Osteoblast (primary cell): Measurements from ENCODE around the gene AP3S1. TPM values are rescaled to one million over a fixed set of nuclear protein-coding genes. Genes with fewer than 3 reads are reported as not detected.

Experiments used
- DNase-seq: peaks from one replicate; pipeline ENCODE4 v3.0.0; 2011; ENCODE audit warnings: low spot score, mixed read lengths; ENCODE audit not compliant: insufficient read length; ENCODE audit errors: missing footprints
- H2AFZ ChIP-seq: 2 replicates; pipeline ENCODE4 v1.6.0; 2011; ENCODE audit warnings: mild to moderate bottlenecking, low read length
- H3K27ac ChIP-seq: 2 replicates; pipeline ENCODE4 v1.5.1; 2011; ENCODE audit warnings: mild to moderate bottlenecking, low read depth, low read length, moderate library complexity
- H3K27me3 ChIP-seq: 2 replicates; pipeline ENCODE4 v1.6.0; 2012; ENCODE audit warnings: mild to moderate bottlenecking, control low read depth, inconsistent platforms, low read length, moderate library complexity; ENCODE audit not compliant: insufficient read depth
- H3K36me3 ChIP-seq: 2 replicates; pipeline ENCODE4 v1.5.1; 2011; ENCODE audit warnings: mild to moderate bottlenecking, low read length, control low read depth, moderate library complexity; ENCODE audit not compliant: insufficient read depth
- H3K4me1 ChIP-seq: 2 replicates; pipeline ENCODE4 v1.5.1; 2011; ENCODE audit warnings: mild to moderate bottlenecking, low read length, control low read depth, moderate library complexity; ENCODE audit not compliant: insufficient read depth
- H3K4me2 ChIP-seq: 2 replicates; pipeline ENCODE4 v1.6.0; 2011; ENCODE audit warnings: mild to moderate bottlenecking, low read length; ENCODE audit not compliant: insufficient read depth
- H3K4me3 ChIP-seq: fragments of 200-600 bp; sonication (generic); 3 replicates; pipeline ENCODE4 v1.5.1; 2012; ENCODE audit warnings: mild to moderate bottlenecking, low read length, inconsistent platforms; ENCODE audit not compliant: insufficient read depth
- H3K79me2 ChIP-seq: 2 replicates; pipeline ENCODE4 v1.6.0; 2012; ENCODE audit warnings: mild to moderate bottlenecking, low read length, control low read depth, inconsistent platforms; ENCODE audit not compliant: insufficient read depth
- H3K9me3 ChIP-seq: 2 replicates; pipeline ENCODE4 v1.5.1; 2011; ENCODE audit warnings: low read depth, low read length, control low read depth
- H4K20me1 ChIP-seq: 2 replicates; pipeline ENCODE4 v1.6.0; 2012; ENCODE audit warnings: mild to moderate bottlenecking, low read length, control low read depth; ENCODE audit not compliant: insufficient read depth
- total RNA-seq: library from RNA; depleted of rRNA; stranded (reverse); fragments of >200 nt; gene quantifications from 2 replicates; pipeline ENCODE4 v1.2.3, GENCODE V29; 2012
- TF ChIP-seq, protein P1 (sequence below): IDR thresholded peaks from 2 replicates; pipeline ENCODE4 v1.5.1; 2011; ENCODE audit warnings: mild to moderate bottlenecking, low read depth, low read length, moderate library complexity; ENCODE audit errors: extremely low read depth

Gene AP3S1
- total RNA-seq, 1 donor, result 109 TPM

DNA sequence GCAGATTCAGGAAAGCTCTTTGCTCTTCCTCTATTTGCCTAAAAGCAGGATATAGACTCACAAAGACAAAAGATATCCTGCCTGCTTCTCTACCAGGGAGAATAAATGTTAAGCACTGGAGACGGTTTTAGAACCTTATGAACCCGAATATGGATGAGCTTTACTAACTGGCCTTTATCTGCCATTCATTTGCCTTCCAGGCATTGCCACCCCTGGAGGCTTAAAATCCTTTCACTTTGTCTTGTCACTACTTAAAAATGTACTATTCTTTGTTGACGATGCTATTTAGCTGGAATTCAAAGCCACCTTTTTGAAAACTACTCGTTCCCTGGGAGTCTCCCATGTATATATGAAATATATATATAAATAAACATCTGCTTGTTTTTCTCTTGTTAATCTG is 97.3 kb downstream of the AP3S1 start:
- Histone ChIP-seq H2AFZ (no peak overlapping the region), H3K27ac (no peak overlapping the region), H3K4me1 (peaks cover 12% of the 10 kb centered on the region), H3K36me3 (no peaks in the 10 kb centered on the region), H4K20me1 (no peaks in the 10 kb centered on the region), H3K4me2 (no peak overlapping the region), H3K79me2 (no peaks in the 10 kb centered on the region), H3K27me3 (no peaks in the 10 kb centered on the region), H3K9me3 (no peaks in the 10 kb centered on the region), H3K4me3 (no peak overlapping the region)
- peak; percentile 32 for DNase-seq
- TF ChIP-seq, protein P1, sequence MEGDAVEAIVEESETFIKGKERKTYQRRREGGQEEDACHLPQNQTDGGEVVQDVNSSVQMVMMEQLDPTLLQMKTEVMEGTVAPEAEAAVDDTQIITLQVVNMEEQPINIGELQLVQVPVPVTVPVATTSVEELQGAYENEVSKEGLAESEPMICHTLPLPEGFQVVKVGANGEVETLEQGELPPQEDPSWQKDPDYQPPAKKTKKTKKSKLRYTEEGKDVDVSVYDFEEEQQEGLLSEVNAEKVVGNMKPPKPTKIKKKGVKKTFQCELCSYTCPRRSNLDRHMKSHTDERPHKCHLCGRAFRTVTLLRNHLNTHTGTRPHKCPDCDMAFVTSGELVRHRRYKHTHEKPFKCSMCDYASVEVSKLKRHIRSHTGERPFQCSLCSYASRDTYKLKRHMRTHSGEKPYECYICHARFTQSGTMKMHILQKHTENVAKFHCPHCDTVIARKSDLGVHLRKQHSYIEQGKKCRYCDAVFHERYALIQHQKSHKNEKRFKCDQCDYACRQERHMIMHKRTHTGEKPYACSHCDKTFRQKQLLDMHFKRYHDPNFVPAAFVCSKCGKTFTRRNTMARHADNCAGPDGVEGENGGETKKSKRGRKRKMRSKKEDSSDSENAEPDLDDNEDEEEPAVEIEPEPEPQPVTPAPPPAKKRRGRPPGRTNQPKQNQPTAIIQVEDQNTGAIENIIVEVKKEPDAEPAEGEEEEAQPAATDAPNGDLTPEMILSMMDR, result no peak

- Histone ChIP-seq H3K4me2 (no peak overlapping the region), H3K4me3 (no peak overlapping the region), H3K9me3 (no peaks in the 10 kb centered on the region), H3K27me3 (no peaks in the 10 kb centered on the region), H3K79me2 (no peaks in the 10 kb centered on the region), H2AFZ (no peak overlapping the region), H4K20me1 (no peaks in the 10 kb centered on the region), H3K4me1 (peaks cover 8% of the 10 kb centered on the region), H3K36me3 (no peaks in the 10 kb centered on the region), H3K27ac (no peak overlapping the region)
- TF ChIP-seq, protein P1, result no peak
- no peak for DNase-seq
These were observed 98.5 kb downstream of the AP3S1 start for GRCh38 chr5:115940080-115940810.

DNA sequence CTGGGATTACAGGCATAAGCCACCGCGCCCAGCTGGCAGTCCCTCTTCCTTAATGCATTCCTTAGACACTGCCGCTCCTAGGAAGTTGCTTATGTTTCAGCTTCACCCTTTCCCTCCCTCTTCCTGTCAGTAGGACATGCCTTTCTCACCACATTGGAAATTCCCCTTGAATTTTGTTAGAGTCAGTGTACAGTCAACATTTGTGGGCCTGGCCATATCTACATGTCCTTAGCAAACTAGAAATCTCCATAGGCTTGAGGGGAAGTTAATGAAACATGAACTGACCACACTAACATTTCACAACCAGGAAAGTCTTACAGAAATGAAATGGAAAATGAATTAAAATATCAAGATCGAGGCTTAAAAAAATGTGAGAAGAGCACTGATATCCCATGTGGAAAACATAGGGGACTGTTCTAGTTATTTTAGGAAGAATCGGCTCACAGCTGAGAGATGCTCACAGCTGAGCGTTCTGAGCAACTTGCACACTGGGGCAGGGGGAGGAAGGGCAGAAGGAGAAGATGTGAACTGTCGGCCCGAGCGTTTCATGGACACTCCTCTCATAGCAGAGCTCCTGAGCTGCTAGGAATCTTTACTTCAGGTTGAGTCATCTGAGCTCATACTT is 99.4 kb downstream of the AP3S1 start:
- Histone ChIP-seq H3K79me2 (no peaks in the 10 kb centered on the region), H3K27me3 (no peaks in the 10 kb centered on the region), H3K36me3 (no peaks in the 10 kb centered on the region), H3K4me1 (peaks cover 8% of the 10 kb centered on the region), H3K4me3 (peak overlapping the region; percentile 56), H3K27ac (peak overlapping the region; percentile 92), H3K4me2 (peak overlapping the region; percentile 80), H4K20me1 (no peaks in the 10 kb centered on the region), H2AFZ (peak overlapping the region; percentile 45), H3K9me3 (no peaks in the 10 kb centered on the region)
- DNase-seq, result peak; percentile 88
- TF ChIP-seq, protein P1, result no peak

GRCh38 chr5:115944501-115944900 is 102.8 kb downstream of the AP3S1 start:
- Histone ChIP-seq H3K4me1 (peaks cover 30% of the 10 kb centered on the region), H3K9me3 (no peaks in the 10 kb centered on the region), H3K4me2 (no peak overlapping the region), H4K20me1 (no peaks in the 10 kb centered on the region), H3K27me3 (no peaks in the 10 kb centered on the region), H3K4me3 (no peak overlapping the region), H3K36me3 (no peaks in the 10 kb centered on the region), H3K27ac (no peak overlapping the region), H2AFZ (no peak overlapping the region), H3K79me2 (no peaks in the 10 kb centered on the region)
- TF ChIP-seq, protein P1, result no peak
- DNase-seq, result no peak
